NCI-H1048 (cell line): Measurements from ENCODE around the gene MGA.
"Not testable (repeated sequence)": the region's sequence is repeated elsewhere in the genome, so short reads cannot be mapped to it uniquely, and the experiment has no call there.

Experiments
- DNase-seq: peaks from one replicate; lab custom pipeline; 2025; lab: John Stamatoyannopoulos, UW

The MGA gene

DNA sequence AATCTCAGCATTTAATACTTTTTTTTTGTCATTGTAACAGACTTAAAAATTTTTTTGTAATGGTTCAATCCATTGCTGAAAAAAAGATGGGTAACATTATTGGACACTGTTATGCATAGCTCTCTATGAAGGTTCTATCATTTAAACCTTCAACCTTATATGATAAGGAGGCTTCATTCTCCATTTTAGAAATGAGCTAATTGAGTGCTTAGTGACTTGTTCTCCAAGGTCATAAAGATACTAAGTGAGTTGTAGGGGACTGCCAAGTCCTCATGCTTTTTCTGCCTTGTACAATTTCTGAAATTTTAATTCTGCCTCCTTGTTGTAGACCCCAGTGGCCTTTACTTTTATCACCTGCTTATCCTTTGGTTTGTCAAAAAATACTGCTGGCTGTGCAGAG is 56.7 kb downstream of the MGA start:
- no peak for DNase-seq

DNA sequence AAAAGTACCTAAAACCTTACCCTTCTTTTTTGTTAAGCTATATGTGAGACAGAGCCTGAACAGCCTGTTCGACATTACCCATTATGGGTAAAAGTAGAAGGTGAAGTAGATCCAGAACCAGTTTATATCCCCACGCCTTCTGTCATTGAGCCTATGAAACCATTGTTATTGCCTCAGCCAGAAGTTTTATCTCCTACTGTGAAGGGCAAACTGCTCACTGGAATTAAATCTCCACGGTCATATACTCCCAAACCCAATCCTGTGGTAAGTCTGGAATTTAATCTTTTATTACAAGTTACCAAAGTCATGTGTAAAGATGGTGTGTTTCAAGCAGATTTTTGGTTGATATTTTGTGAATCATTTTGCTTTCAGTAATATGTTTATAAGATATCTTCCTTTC is 66.9 kb downstream of the MGA start:
- no peak for DNase-seq

DNA sequence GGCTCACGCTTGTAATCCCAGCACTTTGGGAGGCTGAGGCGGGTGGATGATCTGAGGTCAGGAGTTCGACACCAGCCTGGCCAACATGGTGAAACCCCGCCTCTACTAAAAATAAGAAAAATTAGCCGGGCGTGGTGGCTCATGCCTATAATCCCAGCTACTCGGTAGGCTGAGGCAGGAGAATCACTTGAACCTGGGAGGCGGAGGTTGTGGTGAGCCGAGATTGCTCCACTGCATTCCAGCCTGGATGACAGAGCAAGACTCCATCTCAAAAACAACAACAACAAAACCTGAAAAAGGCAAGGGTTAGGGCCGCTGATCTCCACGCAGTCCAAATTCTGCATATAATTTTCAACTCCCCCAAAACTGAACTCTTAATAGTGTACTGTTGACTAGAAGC is 67.9 kb downstream of the MGA start:
- DNase-seq, result not testable (repeated sequence)

DNA sequence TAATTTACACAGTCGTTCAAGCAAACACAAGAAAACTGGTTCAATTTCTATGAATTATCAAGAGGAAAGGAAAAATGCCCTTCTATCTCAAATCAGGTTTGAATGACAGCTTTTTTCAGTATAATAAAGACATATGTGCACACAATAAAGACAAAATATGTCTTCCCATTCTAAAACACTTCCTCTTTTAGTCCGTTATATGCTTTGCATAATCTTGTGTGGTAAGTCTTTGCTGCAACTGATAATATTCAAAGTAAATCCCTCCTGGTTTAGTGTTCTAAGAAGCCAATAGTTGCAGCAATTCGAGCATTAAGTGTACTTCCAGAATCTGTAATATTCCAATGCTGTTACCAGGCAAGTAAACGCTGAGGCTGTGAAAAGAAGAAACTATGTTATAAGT is 70.3 kb downstream of the MGA start:
- no peak for DNase-seq

DNA sequence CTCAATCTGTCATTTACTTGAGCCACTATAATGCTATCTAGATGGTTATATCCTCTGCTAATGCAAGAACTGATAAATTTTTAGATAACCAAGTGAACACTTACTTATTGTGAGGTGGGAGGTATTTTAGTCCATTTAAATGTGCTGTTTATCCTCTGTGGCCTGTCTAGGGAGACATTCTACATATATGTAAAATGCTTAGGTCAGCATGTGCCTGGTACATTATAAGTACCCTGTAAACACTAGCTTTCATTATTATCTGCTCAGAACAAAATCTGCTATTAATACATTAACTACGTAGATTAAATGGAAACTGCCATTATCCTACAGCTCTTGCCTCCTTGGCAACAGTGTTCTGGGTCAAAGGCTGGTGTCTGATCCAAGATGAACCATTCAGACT is 72.3 kb downstream of the MGA start:
- no peak for DNase-seq

DNA sequence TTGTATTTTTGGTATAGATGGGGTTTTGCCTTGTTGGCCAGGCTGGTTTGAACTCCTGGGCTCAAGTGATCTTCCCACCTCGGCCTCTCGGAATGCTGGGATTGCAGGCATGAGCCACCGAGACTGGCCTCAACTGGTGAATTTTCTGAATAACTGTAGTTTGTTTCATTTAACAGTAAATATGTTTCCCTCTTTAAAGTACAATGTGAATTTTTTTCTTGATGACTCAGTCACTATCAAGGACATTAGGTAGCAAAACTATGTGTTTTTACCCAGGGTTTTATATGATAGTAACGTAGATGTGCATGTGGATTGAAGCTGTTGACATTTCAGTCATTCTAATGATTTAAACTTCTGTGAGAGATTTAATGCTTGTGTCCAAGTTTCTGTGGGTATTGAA is 73.9 kb downstream of the MGA start:
- no peak for DNase-seq

DNA sequence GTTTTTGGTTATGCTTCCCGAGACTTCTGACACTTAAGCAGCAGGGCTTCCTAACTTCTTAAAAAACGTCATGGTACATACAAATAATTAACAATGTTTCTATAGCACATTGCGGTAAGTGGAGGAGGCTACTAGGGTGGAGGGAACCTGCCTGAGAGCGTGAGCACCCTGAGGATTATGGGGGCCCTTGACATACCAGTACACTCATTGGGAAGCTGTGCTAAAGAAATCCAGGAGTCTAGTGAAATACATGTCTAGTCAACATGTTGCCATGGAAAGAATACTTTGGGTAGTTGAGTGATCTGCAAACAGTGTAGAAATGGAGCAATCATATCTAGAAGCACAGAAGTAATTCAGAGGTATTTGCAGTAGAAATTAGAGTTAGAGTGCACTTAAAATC is 74.8 kb downstream of the MGA start:
- DNase-seq, result no peak

DNA sequence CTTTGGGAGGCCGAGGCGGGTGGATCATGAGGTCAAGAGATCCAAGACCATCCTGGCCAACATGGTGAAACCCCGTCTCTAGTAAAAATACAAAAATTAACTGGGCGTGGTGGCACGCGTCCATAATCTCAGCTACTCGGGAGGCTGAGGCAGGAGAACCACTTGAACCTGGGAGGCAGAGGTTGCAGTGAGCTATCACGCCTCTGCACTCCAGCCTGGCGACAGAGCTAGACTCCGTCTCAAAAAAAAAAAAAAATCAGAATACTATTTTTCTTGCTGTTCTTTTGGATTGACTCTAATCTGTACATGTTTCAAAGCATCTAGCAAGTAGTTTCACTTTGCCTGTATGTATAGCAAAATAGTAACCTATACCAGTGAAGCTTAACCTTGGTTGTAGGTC is 75.3 kb downstream of the MGA start:
- DNase-seq, result not testable (repeated sequence)

DNA sequence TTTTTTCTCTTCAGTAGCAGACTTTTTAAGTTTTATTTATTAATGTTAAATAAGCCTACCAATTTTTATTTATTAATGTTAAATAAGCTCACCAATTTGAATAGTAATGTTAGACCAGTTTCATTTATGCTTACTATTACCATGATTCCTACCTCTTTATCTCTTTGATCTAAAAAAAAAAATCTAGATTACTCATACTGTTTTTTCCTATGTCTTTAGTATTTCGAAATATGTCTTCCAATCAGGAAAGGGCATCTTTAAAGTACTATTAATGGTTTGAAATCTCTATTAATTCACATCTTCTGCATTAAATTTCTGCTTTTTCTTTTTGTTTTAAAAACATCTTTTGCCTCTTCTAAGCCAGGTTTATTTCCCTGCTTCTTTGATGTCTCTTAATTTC is 86.6 kb downstream of the MGA start:
- DNase-seq, result no peak

DNA sequence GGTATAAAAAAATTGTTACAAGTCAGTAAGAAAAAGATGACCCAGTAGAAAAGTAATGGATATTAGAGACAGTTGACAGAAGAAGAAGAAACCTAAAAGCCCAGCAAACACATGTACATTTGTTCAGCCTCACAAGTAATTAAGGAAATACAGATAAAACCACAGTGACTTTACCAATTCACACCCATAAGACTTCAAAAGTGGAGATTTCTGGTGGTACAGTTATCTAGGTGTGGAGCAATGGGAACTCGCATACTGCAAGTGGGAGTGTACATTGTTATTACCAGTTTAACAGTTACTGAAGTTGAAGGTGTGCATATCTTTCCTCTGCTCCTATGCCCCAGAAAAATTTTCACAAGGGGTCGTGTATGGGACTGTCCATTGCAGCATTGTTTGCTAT is 96.0 kb downstream of the MGA start:
- DNase-seq, result no peak

DNA sequence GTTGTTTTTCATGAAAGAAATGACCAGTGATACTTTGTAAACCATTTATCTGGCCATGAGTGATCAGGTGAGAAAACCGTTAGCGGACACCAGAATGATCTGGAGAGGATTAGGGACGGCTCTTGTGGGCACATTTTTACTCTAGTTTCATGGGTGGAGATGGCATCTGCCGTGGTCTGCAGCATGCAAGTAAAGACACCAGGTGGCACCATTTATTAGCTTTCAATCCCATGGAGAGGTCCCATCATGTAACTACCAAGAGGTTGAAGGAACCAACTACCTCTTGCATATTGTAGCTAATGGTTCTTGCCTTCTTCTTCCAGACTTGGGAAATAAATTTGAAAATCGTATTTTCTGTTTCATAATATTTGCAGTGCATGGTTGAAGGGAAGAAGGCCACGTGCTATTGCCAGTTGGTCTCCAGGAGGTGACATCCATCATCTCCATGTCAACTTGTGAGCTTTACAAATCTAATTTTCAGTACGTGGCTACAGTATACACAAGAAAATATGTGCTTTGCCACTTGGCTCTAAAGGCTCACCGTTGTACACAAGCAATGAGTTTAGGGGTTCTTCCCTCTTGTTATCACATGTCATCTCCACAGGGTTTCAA is 112.6 kb downstream of the MGA start:
- no peak for DNase-seq

DNA sequence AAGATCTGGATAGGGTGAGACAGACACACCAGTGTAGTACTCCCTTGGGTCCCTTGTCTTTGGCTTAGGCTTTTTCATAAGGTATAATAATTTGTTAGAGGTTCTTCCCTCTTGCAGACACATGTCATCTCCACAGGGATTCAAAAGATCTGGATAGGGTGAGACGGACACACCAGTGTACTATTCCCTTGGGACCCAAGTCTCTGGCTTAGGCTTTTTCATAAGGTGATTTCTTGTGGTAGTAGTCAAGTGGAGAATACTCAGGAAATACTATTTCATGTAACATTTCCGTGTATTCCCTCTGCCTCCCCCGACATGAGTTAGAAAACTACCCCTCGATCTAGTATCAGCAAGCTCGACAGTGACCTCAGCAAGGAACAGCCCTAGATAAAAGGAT is 113.1 kb downstream of the MGA start:
- DNase-seq, result no peak

DNA sequence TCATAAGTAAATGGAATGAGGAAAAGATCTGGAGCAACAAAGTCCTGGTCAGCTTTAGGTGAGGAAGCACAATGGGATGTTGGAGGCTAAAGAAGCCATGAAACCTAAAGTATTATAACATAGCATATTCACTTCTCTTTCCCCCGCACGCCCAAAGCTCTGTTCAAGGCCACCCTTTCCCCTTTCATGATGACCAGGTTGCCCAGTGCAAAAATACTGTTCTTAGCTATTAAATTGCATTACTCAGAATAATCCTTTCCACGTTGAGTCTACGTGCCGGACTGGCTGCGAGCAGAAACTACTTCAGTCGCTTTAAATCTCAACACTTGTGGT is 113.5 kb downstream of the MGA start:
- DNase-seq, result no peak

DNA sequence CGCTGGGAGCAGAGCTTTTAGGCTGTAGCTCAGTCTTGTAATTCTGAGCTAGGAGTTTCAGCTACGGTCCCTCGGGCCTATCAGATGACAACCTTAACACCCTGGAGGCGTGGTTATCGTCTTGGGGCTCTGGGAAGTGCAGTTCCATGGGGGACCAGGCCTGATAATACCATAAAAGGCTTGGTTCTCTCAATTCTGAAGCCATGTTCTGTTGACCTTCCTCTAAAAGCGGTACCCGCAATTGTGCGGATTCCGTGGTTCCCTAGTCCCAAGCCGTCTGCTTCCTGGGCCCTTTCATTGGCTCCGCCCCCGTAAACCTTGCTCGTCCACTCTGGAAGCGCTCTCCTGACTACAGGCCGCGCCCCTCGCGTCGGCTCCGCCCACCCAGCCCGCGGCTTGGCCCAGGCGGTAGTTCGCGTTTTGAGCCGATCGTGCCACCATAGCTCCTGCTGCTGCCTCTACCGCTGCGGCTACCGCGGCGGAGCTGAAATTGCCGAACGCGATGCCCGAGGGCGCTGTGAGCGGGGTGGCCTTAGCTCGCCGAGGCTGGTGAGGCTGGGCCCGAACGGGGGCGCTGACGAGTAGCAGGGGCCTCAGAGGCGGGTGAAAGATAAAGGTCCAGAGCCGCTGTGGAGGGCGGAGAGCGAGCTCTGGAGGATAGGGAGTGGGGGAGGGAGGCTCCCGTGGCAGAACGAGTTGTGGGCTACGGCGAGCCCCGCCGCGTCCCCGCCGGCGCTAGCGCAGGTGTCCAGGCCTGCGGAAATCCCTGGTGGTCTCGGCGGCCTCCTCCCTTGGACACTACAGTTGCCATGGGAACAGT is 114.1 kb downstream of the MGA start, which contains the start of gene MAPKBP1:
Gene MAPKBP1, plus strand, starts transcription at position 423 of the 820 bp plus-strand sequence. CDS start 792 bp downstream, outside the sequence.
- DNase-seq, result peak; percentile 95

DNA sequence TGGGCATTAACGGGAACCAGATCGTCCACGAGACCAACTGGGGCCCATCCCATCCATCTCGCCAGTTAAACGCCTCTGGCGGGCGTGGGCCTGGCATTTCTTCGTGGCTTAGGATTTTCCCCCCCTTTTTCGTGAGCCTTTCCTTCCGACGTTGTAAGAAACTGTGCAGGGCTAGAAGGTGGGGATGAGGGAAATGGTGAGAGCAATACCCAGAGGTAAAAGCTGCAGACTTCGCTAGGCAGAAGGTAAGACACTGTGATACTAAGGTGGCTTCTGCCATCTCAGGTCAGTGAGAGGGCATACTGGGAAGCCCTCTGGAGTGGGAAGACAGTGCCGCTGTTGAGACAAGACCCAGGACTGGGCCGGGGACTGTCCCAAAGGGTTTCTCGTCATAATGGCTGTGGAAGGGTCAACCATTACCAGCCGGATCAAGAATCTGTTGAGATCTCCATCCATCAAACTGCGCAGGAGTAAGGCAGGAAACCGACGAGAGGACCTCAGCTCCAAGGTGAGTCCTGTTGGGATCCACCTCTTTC is 114.7 kb downstream of the MGA start:
- DNase-seq, result no peak

DNA sequence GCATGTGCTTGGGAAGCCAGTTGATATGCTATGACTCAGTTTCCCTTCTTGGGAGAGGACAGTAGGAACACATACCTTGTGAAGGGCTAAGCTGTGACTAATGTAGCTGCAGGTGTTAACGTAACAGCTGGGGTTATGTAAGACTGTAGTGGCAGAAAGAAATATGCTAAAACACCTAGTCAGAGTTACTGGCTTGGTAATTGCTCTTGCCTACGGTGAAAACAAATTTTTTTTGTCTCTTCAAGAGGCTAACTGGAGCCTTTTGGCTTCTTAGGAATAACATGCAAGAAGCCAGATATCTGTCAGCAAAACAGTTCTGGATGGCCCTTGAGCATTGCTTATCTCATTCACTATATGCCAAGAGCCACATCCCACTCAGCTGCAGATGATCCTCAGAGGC is 115.4 kb downstream of the MGA start:
- DNase-seq, result no peak

DNA sequence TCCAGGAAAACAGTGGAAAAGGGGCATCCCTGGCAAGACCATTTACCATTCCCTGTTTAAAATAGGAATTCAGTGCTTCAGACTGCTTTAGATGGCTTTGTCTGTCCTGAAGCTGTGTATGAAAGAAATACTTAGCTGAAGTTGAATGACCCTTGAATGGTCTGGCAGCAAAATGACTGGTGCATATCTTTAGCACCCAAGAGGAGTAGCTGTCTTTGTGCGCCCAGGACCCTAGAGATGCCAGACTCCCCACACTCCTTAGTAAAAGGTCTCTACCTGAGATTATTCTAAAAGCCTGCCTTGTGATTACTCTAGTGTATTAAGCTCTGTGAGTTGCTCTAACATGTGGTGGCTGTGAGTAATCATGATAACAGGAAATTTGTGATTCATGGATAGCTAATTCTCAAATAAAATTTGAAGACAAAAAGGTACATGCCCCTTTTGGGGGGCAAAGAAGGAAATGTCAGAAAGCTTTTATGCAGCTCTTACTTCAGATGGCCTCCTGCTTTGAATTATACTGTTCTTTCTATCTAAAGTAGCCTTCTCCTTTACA is 117.3 kb downstream of the MGA start:
- no peak for DNase-seq

DNA sequence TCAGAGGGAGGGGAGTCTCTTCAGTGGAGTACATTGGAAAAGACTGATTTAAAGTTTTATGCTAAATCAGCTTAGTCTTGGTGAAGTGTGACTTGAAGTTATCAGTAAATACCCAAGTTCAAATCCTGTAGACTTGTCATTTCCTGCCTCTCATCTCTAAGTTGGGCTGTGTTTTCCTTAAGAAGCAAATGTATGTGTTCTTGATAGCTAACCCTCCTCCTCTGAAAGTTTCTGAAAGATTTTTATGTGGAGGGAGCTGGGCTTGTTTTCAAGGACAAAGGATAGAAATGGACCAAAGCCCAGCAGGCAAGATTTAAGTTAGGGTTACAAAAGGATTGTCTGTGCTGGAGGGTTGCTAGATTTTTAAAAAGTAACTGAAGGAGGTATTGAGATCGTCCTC is 118.3 kb downstream of the MGA start:
- no peak for DNase-seq

DNA sequence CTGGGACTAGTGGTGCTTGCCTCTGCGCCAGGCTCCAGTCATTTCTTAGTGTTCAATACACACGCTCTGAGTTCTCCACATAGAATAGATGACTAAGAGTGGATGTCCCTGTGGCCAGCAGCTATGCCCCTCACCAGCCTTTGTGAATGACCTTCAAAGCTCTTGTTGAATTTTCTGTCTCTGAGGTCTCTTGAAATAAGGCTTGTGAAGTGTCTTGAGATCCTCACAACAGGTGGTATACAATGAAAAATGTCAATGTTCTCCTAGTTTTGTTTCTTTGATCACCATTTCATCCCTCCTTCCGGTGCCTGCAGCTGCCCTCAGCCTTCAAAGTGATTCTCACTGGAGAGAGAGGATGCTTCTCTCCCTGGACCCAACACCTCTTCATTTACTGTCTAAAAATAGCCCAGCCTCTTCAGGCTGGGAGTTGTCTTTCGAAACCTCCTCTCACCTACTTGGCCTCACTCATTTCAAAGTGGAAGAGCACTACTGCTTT is 119.5 kb downstream of the MGA start:
- no peak for DNase-seq

DNA sequence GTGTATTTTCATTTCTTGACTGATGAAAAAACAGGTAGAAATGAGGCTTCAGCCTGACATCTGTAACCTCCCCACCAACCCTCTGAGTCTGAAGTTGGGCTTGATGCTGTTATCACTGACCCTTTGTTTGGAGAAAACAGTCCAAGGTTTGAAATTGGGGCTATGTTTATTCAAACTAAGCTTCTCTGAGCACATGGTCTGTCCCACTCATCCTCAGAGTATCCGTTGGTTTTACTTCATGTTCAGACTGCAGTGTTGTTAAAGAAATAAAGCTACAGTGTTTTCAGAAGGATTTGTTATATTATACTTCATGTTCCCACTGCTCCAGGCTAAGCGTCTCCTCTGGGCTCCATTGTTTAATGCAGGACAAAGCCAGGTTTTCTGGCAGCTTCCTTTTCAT is 120.1 kb downstream of the MGA start:
- DNase-seq, result no peak

DNA sequence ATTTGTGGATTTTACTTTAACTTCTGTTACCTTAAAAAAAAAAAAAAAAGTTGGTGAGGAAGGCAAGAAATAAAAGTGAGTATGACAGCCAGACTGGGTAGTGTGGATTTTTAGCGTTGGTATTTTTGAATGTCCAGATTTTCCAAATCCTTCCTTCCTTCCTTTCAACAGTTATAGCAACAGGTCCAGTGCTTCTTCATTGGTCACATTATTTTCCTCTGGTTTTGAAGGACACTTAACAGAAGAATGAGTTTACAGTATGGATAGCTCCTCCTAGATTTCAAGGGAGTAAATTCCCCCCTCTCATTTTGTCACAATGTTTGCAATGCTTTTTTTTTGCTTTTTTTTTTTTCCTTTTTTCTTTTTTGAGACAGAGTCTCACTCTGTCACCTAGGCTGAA is 120.5 kb downstream of the MGA start:
- no peak for DNase-seq

DNA sequence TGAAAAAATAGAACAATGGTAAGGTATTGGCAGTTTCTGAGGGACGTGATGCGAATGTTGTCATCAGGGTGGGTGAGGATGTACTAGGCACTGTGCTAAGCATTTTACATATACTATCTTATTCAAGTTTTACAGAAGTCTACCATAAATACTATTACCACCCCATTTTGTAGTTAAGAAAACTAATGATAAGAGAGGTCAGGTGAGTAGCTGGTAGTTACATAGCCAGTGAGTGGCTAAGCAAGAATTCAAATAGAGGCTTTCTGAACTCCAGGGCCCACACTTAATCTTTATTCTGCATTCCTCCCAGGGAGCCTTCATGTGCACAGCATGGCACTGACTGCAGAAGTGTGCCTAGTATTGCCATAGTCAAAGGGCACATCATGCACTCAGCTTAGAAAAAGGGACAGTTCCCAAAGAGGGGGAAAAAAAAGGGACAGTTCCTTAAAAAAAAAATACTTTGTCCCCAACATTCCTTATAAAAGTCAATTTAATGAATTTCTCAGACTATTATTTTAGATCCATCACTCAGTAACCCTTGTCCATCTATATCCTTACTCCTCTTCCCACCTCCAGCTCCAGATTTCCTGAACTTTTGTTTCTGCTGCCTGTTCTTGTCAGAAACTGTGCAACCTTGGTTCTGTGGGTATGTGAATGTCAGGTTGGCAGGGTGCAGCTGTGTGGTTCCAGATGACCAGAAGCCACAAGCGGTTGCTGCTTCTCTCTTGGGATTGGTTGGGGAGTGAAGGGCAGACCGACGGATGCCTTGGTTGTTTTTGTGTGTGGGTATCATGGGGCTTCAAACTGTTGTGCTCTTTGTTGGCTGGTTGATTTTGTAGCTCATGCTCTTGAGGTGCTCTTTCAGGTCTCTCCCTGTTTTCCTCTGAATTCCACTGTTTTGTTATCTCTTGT is 122.4 kb downstream of the MGA start:
- no peak for DNase-seq
